DND-41 (cell line): ENCODE measurements around the gene CLCF1.

Source experiments
- CTCF ChIP-seq: IDR thresholded peaks from 2 replicates; pipeline ENCODE4 v1.5.1; 2012; ENCODE audit warnings: borderline replicate concordance, low read length, moderate library complexity, mild to moderate bottlenecking; ENCODE audit not compliant: poor library complexity, severe bottlenecking; ENCODE audit errors: extremely low read depth
- EZH2 ChIP-seq: IDR thresholded peaks from 3 replicates; pipeline ENCODE4 v1.6.1; 2012; ENCODE audit warnings: borderline replicate concordance, low read depth, mild to moderate bottlenecking, moderate library complexity, low read length, inconsistent platforms; ENCODE audit not compliant: severe bottlenecking

- no peak for TF ChIP-seq CTCF
- TF ChIP-seq EZH2: no peak
Observed at GRCh38 chr11:67420147-67420645, 46.8 kb upstream of the CLCF1 start.
